RPMI7951 (cell line): ENCODE measurements around the gene SCGB1D1. TPM values are rescaled to one million over a fixed set of nuclear protein-coding genes. Genes with fewer than 3 reads are reported as not detected.

Source experiments
- DNase-seq: peaks from one replicate; pipeline ENCODE4 v3.0.0-alpha.2; 2012; ENCODE audit warnings: low read depth
- total RNA-seq: library from RNA; depleted of rRNA; stranded (reverse); fragments of >200 nt; shearing (Covaris generic); gene quantifications from 2 replicates; pipeline ENCODE4 v1.2.3, GENCODE V29; 2014; rRNA removed

The SCGB1D1 gene, protein sequence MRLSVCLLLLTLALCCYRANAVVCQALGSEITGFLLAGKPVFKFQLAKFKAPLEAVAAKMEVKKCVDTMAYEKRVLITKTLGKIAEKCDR
- not detected in 2 replicates for total RNA-seq

DNA sequence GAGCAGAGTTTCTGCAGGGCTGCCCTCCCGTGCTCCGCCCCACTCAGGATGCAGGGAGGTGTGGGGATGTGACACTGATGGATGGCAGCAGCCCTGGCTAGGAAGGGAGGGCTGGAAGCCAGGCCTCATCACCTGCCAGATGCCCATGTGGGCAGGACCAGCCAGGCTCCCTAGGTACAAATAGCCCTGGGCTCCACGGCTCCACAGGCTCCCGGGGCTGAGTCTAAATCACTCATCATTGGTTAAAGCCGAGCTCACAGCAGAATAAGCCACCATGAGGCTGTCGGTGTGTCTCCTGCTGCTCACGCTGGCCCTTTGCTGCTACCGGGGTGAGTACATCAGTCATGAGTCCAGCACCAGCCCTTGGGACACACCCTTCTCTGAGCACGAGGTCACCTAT lies at the start of gene SCGB1D1:
SCGB1D1 (plus strand) TSS at position 206 of the 400 bp plus-strand sequence; CDS start at position 275, 69 bp downstream.
- no peak for DNase-seq

DNA sequence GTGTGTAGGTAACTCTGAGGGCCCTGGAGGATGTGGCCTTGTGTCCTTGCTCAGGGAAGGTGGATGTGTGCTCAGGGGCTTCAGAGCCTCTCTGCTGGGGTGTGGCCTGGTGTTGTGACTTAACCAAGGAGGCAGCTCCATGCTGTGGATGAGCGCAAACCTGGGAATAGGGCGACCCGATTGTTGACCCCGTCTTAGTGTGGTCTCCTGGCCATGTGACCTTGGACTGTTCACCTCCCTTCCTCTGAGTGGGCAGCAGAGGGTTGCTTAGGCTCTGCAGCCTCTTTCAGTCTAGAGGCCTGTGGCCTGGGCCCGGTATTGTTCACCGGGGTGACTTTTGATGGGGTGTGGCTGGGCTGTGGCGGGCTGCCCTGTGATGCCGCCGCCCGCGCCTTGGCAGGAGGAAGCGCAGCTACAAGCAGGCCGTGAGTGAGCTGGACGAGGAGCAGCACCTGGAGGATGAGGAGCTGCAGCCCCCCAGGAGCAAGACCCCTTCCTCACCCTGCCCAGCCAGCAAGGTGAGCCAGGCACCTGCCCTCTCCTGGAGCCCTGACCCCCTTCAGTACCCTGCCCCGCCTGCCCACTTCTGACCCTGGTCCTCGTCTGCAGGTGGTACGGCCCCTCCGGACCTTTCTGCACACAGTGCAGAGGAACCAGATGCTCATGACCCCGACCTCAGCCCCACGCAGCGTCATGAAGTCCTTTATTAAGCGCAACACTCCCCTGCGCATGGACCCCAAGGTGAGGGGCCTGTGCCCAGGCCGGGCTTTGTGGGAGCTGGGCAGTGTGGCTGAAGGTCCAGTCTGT lies 49.5 kb upstream of the SCGB1D1 start:
- DNase-seq = no peak

DNA sequence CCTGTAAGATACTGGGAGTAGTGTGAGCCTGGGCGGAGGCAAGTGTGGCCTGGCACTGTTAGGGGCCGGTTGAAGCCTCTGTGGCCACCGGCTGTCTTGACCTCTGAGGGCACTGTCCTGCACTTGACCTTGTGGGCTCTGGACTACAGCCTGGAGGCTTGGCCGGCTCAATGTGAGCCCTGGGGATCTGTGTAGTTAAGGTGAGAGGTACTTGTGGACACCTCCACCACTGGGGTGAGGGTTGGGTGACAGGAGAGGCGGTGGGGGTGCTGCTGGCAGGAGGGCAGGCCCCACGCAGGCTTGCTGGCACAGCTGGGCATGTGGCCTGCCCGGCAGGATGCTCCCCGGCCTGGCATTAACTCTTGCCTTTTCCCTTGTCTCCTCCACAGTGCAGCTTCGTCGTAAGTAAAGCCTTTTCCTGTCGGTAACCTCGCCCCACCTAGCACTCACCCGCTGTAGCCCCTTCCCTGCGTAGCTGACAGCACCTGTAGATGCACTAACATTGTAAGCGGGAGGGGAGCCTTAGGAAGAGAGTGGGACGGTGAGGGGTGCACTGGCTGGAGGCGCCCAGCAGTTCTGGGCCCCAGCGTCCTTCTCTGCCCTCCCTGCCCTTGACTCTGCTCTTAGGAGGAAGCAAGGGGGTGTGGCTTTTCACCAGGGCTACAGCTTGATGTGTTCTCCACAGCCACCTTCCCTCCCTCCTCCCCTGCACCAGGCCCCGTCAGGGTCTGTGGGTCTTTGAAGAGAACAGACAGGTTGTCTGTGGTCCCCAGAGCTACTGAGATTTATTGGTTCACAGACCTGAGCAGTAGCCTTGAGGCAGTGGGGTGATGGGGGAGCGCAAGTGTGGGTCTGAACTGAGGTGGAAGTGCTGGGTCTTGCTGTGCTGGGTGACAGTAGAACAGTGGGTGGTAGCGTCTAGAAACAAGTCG lies 48.6 kb upstream of the SCGB1D1 start:
- no peak for DNase-seq

DNA sequence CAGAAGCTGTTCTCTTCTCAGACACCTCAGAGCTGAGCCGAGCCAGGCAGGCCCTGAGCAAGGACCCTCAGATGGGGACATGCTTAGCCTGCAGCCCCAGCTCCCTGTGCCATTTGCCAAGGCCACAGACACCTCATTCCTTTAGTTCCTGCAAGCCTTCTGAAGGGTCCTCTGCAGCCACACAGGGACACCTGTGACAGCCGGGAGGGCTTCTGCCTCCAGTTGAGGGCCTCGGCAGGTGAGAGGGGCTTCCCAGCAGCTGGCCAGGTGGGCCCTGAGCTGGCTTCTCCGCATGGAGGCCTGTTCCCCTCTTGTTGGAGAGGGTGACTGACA lies 48.0 kb upstream of the SCGB1D1 start:
- no peak for DNase-seq

DNA sequence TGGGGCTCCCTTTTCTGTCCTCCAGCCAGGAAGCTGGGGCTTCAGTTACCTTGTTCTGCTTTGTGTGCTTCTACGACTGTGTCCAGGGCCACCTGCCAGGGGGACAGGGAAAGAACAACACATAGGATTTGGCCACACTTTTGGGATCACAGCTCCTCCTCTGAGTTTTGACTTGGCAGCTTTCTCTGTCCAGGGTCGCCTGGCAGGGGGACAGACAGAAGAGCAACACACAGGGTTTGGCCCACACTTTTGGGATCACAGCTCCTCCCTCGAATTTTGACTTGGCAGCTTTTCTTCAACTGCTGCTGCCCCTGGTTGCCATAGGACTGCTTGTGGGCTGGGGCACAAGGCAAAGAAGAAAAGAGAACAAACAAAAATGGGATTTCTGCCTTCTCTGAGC lies 47.1 kb upstream of the SCGB1D1 start:
- no peak for DNase-seq

DNA sequence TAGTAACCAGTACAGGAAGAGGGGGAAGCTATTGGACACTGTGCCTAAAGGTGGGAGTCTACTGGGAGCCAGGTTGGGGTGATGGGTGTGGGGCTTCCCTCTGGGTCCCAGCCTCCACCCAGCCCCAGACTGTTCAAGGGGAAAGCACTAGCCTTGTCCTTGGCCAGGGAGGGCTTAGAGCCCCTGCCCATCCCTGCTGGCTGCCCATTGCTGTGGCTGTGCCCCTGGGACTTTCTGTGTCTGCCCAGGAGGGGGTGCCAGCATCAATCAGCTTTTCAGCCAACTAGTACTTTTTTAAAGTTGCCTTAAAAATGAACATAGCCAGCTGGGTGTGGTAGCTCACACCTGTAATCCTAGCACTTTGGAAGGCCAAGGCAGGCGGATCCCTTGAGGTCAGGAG lies 46.3 kb upstream of the SCGB1D1 start:
- DNase-seq = no peak

DNA sequence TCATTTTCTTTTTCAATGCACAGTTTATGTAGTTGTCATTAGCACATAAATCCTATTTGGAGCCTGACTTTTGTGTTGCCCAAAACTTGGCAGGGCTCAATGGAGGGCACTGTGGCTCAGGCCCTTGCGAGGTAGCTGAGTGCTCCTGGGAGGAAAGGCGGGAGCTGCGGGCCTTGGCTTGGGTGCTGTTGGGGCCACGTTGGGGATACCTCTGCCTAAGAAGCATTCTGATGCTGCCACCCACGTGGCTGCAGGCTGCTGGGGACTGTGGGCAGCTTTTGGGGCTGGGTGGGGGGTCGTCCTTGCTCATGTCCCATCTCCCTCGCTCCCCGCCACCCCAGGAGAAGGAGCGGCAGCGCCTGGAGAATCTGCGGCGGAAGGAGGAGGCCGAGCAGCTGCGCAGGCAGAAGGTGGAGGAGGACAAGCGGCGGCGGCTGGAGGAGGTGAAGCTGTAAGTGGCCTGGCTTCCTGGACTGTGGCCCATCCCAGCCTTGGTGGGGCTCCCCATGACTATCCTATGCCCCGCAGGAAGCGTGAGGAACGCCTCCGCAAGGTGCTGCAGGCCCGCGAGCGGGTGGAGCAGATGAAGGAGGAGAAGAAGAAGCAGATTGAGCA lies 45.3 kb upstream of the SCGB1D1 start:
- no peak for DNase-seq

DNA sequence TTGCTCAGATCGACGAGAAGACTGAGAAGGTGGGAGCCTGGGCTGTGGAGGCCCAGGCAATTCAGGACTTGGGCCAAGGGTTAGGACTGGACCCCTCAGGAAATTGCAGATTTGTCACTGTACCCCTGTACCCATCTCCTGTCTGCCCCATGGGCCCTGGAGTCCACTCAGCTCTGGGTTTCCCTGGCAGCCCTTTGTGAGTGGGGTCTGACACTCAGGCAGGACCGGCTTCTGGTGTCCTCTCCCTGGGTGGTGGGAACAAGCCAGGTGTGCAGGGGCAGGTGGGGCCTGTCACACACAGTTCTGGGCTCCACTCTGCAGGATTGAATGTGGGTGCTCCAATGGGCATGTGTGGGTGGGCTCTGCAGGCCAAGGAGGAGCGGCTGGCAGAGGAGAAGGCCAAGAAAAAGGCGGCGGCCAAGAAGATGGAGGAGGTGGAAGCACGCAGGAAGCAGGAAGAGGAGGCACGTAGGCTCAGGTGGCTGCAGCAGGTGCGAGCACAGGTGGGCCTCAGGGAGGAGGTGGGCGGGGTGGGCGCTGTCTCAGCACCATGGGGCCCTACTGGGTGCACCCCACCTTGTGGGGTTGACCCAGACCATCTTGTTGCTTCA lies 44.6 kb upstream of the SCGB1D1 start:
- DNase-seq = no peak

DNA sequence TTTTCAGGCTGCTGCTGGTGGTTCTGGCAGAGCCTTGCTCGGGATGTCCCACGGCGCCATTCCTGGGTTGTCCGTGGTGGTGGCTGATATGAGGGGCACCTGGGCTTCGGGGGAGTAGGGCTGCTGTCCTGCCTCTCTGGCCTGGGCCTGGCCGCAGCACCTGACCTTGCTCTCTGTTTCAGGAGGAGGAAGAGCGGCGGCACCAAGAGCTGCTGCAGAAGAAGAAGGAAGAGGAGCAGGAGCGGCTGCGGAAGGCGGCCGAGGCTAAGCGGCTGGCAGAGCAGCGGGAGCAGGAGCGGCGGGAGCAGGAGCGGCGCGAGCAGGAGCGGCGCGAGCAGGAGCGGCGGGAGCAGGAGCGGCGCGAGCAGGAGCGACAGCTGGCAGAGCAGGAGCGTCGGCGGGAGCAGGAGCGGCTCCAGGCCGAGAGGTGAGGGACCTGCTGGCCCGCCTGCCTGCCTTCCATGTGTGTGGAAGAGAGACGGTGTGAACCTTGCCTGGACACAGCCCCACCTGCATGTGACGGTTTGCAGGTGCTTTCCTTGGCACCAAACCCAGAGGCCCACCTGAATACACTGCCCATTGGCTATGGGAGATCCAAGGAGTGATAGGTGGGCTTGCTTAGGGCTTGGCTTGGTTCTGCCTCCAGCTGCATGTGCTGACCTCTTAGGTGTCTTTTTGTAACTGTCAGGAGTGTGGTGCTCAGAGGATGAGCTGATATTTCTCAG lies 43.4 kb upstream of the SCGB1D1 start:
- DNase-seq = no peak

DNA sequence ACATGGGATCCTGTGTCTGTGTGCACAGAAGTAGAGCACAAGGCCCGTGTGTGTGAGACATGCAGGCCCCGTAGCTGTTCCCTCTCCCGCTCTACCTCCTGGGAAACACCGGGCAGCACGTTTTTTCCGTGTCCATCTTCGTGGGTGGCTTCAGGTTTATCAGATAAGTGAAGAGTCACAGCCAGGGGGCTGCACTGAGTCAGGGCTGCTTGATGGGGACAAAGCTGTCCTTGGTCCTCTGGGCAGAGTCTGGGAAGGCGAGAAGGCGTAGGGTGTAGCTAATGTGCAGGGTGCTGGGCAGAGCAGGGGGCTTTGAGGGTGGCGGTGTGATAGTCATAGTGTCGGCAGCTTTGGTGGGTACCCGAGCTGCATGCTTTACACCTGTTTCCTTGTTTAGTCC lies 42.5 kb upstream of the SCGB1D1 start:
- no peak for DNase-seq

DNA sequence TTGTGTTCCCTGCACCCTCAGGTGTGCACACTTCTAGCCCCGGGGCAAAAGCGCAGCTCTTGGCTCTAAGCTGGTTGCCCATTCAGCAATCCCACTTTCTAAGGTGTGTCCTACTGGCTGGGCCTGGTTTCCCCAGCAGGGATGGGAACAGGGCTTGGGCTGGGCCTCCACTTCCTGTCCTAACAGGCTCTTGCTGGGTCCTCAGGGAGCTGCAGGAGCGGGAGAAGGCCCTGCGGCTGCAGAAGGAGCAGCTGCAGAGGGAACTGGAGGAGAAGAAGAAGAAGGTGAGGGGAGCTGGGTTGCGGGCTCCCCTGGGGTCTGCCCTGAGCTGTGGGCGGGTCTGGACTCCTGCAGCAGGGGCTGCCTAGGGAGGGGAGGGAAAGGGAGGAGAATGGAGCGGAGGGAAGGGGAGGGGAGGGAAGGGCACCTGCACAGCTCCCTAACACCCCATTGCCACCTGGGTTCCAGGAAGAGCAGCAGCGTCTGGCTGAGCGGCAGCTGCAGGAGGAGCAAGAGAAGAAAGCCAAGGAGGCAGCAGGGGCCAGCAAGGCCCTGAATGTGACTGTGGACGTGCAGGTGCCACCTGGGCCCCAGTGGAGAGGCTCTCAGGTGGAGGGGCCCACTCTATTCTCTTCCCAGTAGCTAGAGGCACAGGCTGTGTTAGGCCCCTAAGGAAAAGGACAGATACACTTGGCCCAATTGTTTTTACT lies 41.6 kb upstream of the SCGB1D1 start:
- no peak for DNase-seq

DNA sequence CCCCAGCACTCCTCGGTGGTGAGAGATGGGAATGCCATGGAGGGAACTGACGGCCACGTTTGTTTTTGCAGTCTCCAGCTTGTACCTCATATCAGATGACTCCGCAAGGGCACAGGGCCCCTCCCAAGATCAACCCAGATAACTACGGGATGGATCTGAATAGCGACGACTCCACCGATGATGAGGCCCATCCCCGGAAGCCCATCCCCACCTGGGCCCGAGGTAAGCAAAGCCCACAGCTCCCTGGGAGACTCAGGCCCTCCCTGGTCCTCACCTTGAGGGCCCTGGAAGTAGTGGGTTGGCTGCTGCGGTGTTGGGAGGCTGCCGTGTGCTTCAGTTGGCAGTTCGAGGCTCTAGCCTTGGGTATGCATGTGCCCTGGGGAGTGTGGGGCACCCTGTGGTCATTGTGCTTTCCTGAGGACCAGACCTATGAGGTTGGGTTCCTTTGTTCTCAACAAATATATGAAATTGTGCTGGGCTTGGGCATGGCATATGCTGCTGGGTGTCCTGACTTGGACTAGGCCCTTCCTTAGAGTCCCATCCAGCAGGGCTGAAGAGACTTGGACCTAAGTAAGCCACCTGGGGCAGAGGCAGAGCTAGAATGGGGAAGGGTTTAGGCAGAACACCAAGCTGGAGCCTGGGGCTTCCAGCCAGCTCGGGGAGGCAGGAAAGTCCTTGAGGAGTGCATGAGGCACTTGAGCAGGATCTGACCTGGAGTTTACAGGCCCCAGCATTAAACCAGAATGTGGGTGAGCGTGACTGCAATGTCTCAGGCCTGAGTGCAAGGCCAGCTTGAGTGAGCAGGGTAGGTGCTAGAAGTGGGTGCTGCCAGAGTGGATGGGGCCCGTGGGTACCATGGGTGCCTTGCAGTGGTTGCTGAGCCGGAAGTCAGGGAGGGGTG lies 39.8 kb upstream of the SCGB1D1 start:
- DNase-seq = no peak

DNA sequence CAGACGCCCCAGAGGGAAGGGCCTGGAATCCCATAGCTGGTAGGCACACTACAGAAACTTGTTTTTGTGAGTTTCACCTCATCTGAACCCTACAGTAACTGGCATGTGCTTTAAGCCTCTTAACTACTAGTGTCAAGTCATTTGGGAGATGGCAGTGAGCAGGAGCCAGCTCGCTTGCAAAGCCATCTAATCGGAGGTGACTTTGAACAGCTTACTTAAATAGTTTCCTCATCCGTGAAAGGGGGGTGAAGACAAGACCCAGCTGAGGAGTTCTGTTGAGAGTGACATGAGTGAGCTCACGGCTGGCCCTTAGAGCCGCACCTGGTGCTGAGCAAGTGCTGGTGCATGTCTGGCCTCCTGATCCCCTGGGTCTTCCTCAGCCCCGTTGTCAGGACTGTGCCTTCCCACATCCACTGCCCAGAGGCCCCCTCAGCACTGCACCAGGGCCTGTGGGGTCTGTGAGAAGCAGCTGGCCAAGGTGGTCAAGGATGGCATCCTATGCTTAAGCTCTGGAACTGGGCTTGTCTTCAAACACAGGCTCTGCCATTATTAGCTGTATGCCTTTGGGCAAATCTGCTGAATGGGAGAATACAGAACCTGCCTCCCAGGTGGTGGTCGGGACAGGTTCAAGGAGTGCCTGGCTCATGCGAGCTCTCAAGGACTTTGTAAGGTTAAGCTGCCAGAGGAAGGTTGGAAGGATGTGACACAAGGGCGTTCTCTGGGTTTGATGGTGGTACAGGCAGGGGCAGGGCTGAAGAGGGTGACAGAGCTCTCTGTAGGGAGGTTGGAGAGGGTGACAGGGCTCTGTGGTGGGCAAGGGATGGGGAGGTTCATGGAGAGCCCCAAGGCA lies 38.9 kb upstream of the SCGB1D1 start:
- no peak for DNase-seq

DNA sequence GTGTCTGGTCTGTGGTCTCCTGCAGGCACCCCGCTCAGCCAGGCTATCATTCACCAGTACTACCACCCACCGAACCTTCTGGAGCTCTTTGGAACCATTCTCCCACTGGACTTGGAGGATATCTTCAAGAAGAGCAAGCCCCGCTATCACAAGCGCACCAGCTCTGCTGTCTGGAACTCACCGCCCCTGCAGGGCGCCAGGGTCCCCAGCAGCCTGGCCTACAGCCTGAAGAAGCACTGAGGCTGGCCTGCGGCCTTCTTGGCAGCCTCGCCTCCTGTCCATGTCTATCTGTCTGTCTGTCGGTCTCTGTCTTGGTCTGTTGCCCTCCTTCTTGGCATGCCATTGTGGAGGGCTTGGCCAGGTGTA lies 38.3 kb upstream of the SCGB1D1 start:
- DNase-seq = no peak

DNA sequence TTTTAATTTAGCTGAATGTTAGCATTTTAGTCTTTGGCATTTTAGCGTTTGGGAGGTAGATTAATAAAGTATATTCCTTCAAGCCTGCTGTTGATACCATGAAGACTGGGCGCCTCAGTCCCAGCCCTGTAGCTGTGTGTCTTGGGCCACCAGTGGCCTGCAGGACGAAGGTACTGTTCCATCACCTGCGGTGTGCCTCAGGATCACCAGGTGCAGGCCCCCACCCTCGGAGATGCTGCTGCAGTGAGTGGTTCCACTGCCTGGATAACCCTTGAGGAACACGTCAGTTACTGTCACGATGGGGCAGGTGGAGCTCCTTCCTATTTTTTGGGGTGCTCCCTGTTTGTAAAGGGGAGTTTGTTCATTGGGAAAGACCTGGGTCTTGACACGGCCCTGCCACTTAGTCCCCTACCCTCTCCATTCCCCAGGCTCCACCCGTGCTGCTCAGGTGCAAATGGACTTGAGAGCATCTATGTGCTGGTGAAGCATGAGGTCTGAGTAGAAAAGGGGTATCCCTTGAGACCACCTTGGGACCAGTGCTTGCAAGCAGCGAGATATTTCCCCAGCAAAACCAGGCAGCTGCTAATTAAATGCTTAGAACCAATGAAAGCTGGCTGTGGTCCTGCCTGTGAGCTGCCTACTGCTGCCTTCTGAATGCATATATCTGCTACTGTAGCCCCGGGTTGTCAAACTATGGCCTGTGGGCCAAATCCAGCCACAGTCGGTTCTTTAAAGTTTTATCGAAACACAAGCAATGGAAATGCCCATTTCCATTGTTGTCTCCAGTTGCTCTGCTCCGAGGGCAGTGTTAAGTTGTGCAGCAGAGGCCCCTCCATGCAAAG lies 37.5 kb upstream of the SCGB1D1 start:
- no peak for DNase-seq

DNA sequence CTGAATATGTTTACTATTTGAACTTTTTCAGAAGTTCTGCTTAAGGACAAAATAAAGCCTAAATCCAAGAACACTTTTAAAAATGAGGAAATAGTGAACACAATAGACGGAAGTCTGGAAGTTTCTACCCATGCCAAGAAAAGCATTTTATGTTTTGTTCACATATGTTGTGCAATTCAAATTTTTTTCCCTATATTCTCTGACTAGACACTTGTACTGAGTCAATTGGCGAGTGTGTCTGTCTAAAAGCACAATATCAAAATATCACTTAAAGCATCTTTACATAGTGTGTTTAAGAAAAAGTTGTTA lies 37.0 kb upstream of the SCGB1D1 start:
- DNase-seq = no peak

DNA sequence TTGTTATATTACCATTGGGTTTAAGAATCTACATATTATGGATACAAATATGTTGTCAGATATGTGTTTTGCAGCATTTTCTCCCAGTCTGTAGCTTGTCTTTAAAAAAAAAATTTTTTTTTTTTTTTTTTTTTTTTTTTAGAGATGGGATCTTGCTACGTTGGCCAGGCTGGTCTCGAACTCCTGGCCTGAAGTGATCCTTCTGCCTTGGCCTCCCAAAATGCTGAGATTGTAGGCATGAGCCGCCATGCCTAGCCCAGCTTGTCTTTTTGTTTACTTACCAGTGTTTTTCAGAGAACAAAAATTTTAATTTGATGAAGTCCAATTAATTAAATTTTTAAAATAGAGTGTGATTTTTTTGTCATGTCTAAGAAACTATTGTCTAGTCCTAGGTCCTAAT lies 36.4 kb upstream of the SCGB1D1 start:
- no peak for DNase-seq

DNA sequence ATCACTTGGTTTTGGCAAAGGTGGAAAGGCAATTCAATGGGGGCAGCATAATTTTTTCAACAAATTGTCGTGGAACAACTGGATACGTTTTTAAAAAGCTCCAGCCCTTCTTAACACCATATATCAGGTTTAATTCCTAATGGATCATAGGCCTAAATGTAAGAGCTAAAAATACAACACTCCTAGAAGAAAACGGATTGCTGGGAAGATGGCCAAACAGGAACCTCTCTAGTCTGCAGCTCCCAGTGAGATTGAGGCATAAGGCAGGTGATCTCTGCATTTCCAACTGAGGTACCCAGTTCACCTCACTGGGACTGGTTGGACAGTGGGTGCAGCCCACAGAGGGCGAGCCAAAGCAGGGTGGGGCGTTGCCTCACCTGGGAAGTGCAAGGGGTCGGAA lies 32.4 kb upstream of the SCGB1D1 start:
- DNase-seq = no peak
